H9 (cell line): ENCODE results near the gene JADE2. TPM values are rescaled to one million over a fixed set of nuclear protein-coding genes. Genes with fewer than 3 reads are reported as not detected.
A peak's percentile ranks its signal among the peaks of the same experiment; 100 is the strongest.

Experiments
- DNase-seq: peaks from one replicate; pipeline ENCODE4 v3.0.0-alpha.2; 2017
- H2AFZ ChIP-seq: one replicate; pipeline ENCODE4 v1.6.1; 2013; ENCODE audit warnings: mild to moderate bottlenecking, low read length, control low read depth, moderate library complexity
- H2AK5ac ChIP-seq: 2 replicates; pipeline ENCODE4 v1.6.1; 2013; ENCODE audit warnings: low read length, control low read depth, mixed read lengths; ENCODE audit not compliant: insufficient read length
- H2BK120ac ChIP-seq: one replicate; pipeline ENCODE4 v1.6.1; 2013; ENCODE audit warnings: low read depth, mild to moderate bottlenecking, low read length, control low read depth, inconsistent platforms; ENCODE audit not compliant: poor library complexity, severe bottlenecking
- H2BK12ac ChIP-seq: 2 replicates; pipeline ENCODE4 v1.6.1; 2013; ENCODE audit warnings: low read length, control low read depth, mixed read lengths, low read depth; ENCODE audit not compliant: insufficient read length
- H2BK15ac ChIP-seq: 2 replicates; pipeline ENCODE4 v1.6.1; 2013; ENCODE audit warnings: low read depth, low read length, control low read depth
- H2BK20ac ChIP-seq: one replicate; pipeline ENCODE4 v1.6.1; 2013; ENCODE audit warnings: low read depth, mild to moderate bottlenecking, low read length, control low read depth, inconsistent platforms; ENCODE audit not compliant: poor library complexity, severe bottlenecking
- H2BK5ac ChIP-seq: 2 replicates; pipeline ENCODE4 v1.6.1; 2013; ENCODE audit warnings: low read length, control low read depth, mixed read lengths; ENCODE audit not compliant: insufficient read length
- H3K14ac ChIP-seq: 2 replicates; pipeline ENCODE4 v1.6.1; 2013; ENCODE audit warnings: low read length, control low read depth; ENCODE audit not compliant: insufficient read depth
- H3K18ac ChIP-seq: 2 replicates; pipeline ENCODE4 v1.6.1; 2013; ENCODE audit warnings: low read depth, mild to moderate bottlenecking, mixed read lengths, low read length, control low read depth; ENCODE audit not compliant: insufficient read length
- H3K23ac ChIP-seq: 2 replicates; pipeline ENCODE4 v1.6.1; 2013; ENCODE audit warnings: low read length, control low read depth, mixed read lengths, low read depth; ENCODE audit not compliant: insufficient read length
- H3K23me2 ChIP-seq: 2 replicates; pipeline ENCODE4 v1.6.1; 2013; ENCODE audit warnings: low read depth, mild to moderate bottlenecking, mixed read lengths, low read length, control low read depth; ENCODE audit not compliant: insufficient read length, poor library complexity, severe bottlenecking
- H3K27ac ChIP-seq: 2 replicates; pipeline ENCODE4 v1.5.1; 2013; ENCODE audit warnings: low read length, control low read depth, mixed read lengths, low read depth; ENCODE audit not compliant: insufficient read length
- H3K27me3 ChIP-seq: 2 replicates; pipeline ENCODE4 v1.6.1; 2013; ENCODE audit warnings: low read length, control low read depth, inconsistent platforms; ENCODE audit not compliant: insufficient read depth
- H3K4ac ChIP-seq: 2 replicates; pipeline ENCODE4 v1.6.1; 2013; ENCODE audit warnings: low read depth, mild to moderate bottlenecking, control low read depth, inconsistent platforms, low read length, moderate library complexity
- H3K4me1 ChIP-seq: 2 replicates; pipeline ENCODE4 v1.6.1; 2013; ENCODE audit warnings: low read length, control low read depth, inconsistent platforms; ENCODE audit not compliant: insufficient read depth
- H3K4me2 ChIP-seq: 2 replicates; pipeline ENCODE4 v1.6.1; 2013; ENCODE audit warnings: low read length, control low read depth, mixed read lengths; ENCODE audit not compliant: insufficient read length, insufficient read depth
- H3K56ac ChIP-seq: 2 replicates; pipeline ENCODE4 v1.6.1; 2013; ENCODE audit warnings: low read depth, mild to moderate bottlenecking, mixed read lengths, low read length, control low read depth; ENCODE audit not compliant: insufficient read length
- H3K79me1 ChIP-seq: 2 replicates; pipeline ENCODE4 v1.6.1; 2013; ENCODE audit warnings: low read depth, mild to moderate bottlenecking, moderate library complexity, low read length, control low read depth, inconsistent platforms; ENCODE audit not compliant: insufficient read depth, poor library complexity, severe bottlenecking
- H3K79me2 ChIP-seq: 2 replicates; pipeline ENCODE4 v1.6.1; 2013; ENCODE audit warnings: low read length, control low read depth, inconsistent platforms; ENCODE audit not compliant: insufficient read depth
- H3K9ac ChIP-seq: 2 replicates; pipeline ENCODE4 v1.6.1; 2013; ENCODE audit warnings: low read length, control low read depth, mixed read lengths; ENCODE audit not compliant: insufficient read length; ENCODE audit errors: extremely low read depth
- H3K9me3 ChIP-seq: one replicate; pipeline ENCODE4 v1.6.1; 2013; ENCODE audit warnings: low read depth, low read length, inconsistent platforms; ENCODE audit not compliant: control insufficient read depth
- H3T11ph ChIP-seq: one replicate; pipeline ENCODE4 v1.6.1; 2013; ENCODE audit warnings: mild to moderate bottlenecking, low read length, control low read depth, inconsistent platforms
- H4K20me1 ChIP-seq: one replicate; pipeline ENCODE4 v1.6.1; 2013; ENCODE audit not compliant: control insufficient read depth, insufficient read length, insufficient read depth
- H4K5ac ChIP-seq: 2 replicates; pipeline ENCODE4 v1.6.1; 2013; ENCODE audit warnings: low read depth, mild to moderate bottlenecking, mixed read lengths, low read length, control low read depth; ENCODE audit not compliant: insufficient read length
- H4K8ac ChIP-seq: replicated peaks from 2 replicates; pipeline ENCODE4 v1.6.1; 2013; ENCODE audit warnings: low read length, control low read depth, mixed read lengths, low read depth; ENCODE audit not compliant: insufficient read length
- H4K91ac ChIP-seq: 2 replicates; pipeline ENCODE4 v1.6.1; 2013; ENCODE audit warnings: low read depth, mild to moderate bottlenecking, moderate library complexity, mixed read lengths, low read length, control low read depth; ENCODE audit not compliant: insufficient read length
- H3K27ac Mint-ChIP-seq, 3 experiments: 2 replicates in 2 of 3; 3 replicates in 1 of 3; pipeline ENCODE4 v1.8.0; 2020 to 2021; ENCODE audit warnings: mixed read lengths in 3 of 3, mild to moderate bottlenecking in 1 of 3, moderate library complexity in 1 of 3
- H3K27me3 Mint-ChIP-seq: 2 replicates; pipeline ENCODE4 v1.8.0; 2021; ENCODE audit warnings: low read depth, mild to moderate bottlenecking, moderate library complexity, mixed read lengths
- H3K36me3 Mint-ChIP-seq, 3 experiments: 2 replicates in 2 of 3; 3 replicates in 1 of 3; pipeline ENCODE4 v1.8.0; 2020 to 2021; ENCODE audit warnings: low read depth in 3 of 3, mixed read lengths in 3 of 3; ENCODE audit not compliant: insufficient read depth in 1 of 3
- H3K4me1 Mint-ChIP-seq, 2 experiments: 2 replicates each; pipeline ENCODE4 v1.8.0; 2020; ENCODE audit warnings: mixed read lengths in 2 of 2
- H3K4me3 Mint-ChIP-seq, 2 experiments: 2 replicates in 1 of 2; 3 replicates in 1 of 2; pipeline ENCODE4 v1.8.0; 2020 to 2021; ENCODE audit warnings: mild to moderate bottlenecking in 2 of 2, mixed read lengths in 2 of 2, moderate library complexity in 1 of 2
- H3K9me3 Mint-ChIP-seq, 2 experiments: 2 replicates in 1 of 2; 3 replicates in 1 of 2; pipeline ENCODE4 v1.8.0; 2020; ENCODE audit warnings: mild to moderate bottlenecking in 2 of 2, mixed read lengths in 2 of 2, moderate library complexity in 1 of 2
- CTCF ChIP-seq: fragments of 200-600 bp; sonication (generic); conservative IDR thresholded peaks from 3 replicates; pipeline ENCODE4 v1.8.0; 2021; ENCODE audit warnings: antibody characterized with exemption, mild to moderate bottlenecking
- WGBS: extraction: QIAGEN DNeasy Blood & Tissue Kit; methylation state at CpG from one replicate; pipeline ENCODE4 v1.1.7; 2013; ENCODE audit warnings: missing lambda C conversion rate, low lambda C conversion rate, mixed read lengths; ENCODE audit not compliant: insufficient read length; ENCODE audit errors: extremely low coverage; 5-methylcytosine and 5-hydroxymethylcytosine counted together
- total RNA-seq: library from RNA; stranded (reverse); gene quantifications from 2 replicates; pipeline ENCODE4 v1.2.1, GENCODE V29; 2021

JADE2 gene
- total RNA-seq, 1 experiment from 2014 or later, result 99.7 TPM

GRCh38 chr5:134561871-134562296 is 36.4 kb downstream of the JADE2 start:
- no peaks in the 10 kb centered on the region for H3K9me3 Mint-ChIP-seq
- Histone ChIP-seq H3T11ph (no peak overlapping the region), H3K56ac (no peak overlapping the region), H3K23me2 (no peaks in the 10 kb centered on the region), H2AFZ (no peak overlapping the region), H4K91ac (no peak overlapping the region), H2AK5ac (no peak overlapping the region), H4K20me1 (no peaks in the 10 kb centered on the region), H3K18ac (no peak overlapping the region), H3K14ac (no peak overlapping the region), H3K79me1 (no peaks in the 10 kb centered on the region), H3K9ac (no peak overlapping the region), H2BK15ac (no peak overlapping the region), H4K8ac (no peak overlapping the region), H2BK12ac (no peak overlapping the region), H3K27ac (no peak overlapping the region), H3K23ac (no peak overlapping the region), H2BK5ac (no peak overlapping the region), H2BK20ac (no peak overlapping the region), H3K4ac (no peak overlapping the region), H3K27me3 (no peaks in the 10 kb centered on the region), H3K9me3 (no peaks in the 10 kb centered on the region), H3K4me2 (no peak overlapping the region), H3K4me1 (no peaks in the 10 kb centered on the region), H4K5ac (no peak overlapping the region), H3K79me2 (no peaks in the 10 kb centered on the region), H2BK120ac (no peak overlapping the region)
- no peak overlapping the region for H3K4me3 Mint-ChIP-seq
- no peaks in the 10 kb centered on the region for H3K27me3 Mint-ChIP-seq
- WGBS, result no CpG with 5 or more reads among the region's 9 CpGs
- peak; percentile 62 for TF ChIP-seq CTCF
- 0 out of 4 replicates have a peak, but pooled peaks cover 0 to under 1% of the 10 kb centered on the region in 2 experiments for H3K4me1 Mint-ChIP-seq
- H3K27ac Mint-ChIP-seq, result peak overlapping the region in 2 of 3 experiments; percentile 81 to 86; a peak in 4 of 7 replicates
- peak; percentile 60 for DNase-seq
- peaks cover 26 to 83% (median 64%) of the 10 kb centered on the region in 3 experiments for H3K36me3 Mint-ChIP-seq
